GM21717 (cell line): ENCODE data around the gene CXXC5.

ENCODE experiments used
- ATAC-seq: cut with Tn5 transposase; IDR thresholded peaks from one replicate; pipeline ENCODE4 v1.9.1; 2021; ENCODE audit warnings: mild to moderate bottlenecking, moderate library complexity; ENCODE audit not compliant: unreplicated experiment

CXXC5 gene

GRCh38 chr5:139650689-139651042 is 2.5 kb downstream of the CXXC5 start:
- no peak for ATAC-seq

- no peak for ATAC-seq
Observed at GRCh38 chr5:139651043-139651834, 3.1 kb downstream of the CXXC5 start.

GRCh38 chr5:139651853-139652787 is 4.0 kb downstream of the CXXC5 start:
- peak; percentile 36 for ATAC-seq

GRCh38 chr5:139652788-139653241 is 4.7 kb downstream of the CXXC5 start:
- peak; percentile 23 for ATAC-seq

- ATAC-seq: no peak
Observed at GRCh38 chr5:139653616-139654015, 5.5 kb downstream of the CXXC5 start.

- no peak for ATAC-seq
Observed at GRCh38 chr5:139654464-139654863, 6.3 kb downstream of the CXXC5 start.

GRCh38 chr5:139654871-139655491 is 6.8 kb downstream of the CXXC5 start:
- no peak for ATAC-seq

- ATAC-seq: no peak
Observed at GRCh38 chr5:139655727-139656271, 7.7 kb downstream of the CXXC5 start.

GRCh38 chr5:139657363-139658321 is 9.5 kb downstream of the CXXC5 start:
- ATAC-seq: no peak

GRCh38 chr5:139658501-139658927 is 10.4 kb downstream of the CXXC5 start:
- no peak for ATAC-seq

GRCh38 chr5:139658928-139659667 is 10.9 kb downstream of the CXXC5 start:
- peak; percentile 26 for ATAC-seq

GRCh38 chr5:139659695-139660101 is 11.5 kb downstream of the CXXC5 start:
- no peak for ATAC-seq

GRCh38 chr5:139660105-139660922 is 12.2 kb downstream of the CXXC5 start:
- ATAC-seq: no peak

- no peak for ATAC-seq
Observed at GRCh38 chr5:139660923-139661814, 13.0 kb downstream of the CXXC5 start.

GRCh38 chr5:139662617-139663016 is 14.5 kb downstream of the CXXC5 start:
- no peak for ATAC-seq

- ATAC-seq: no peak
Observed at GRCh38 chr5:139663207-139664085, 15.3 kb downstream of the CXXC5 start.
